HepG2 (cell line): ENCODE results near the gene PDE3A. TPM values are rescaled to one million over a fixed set of nuclear protein-coding genes. Genes with fewer than 3 reads are reported as not detected.

Experiments used
- ATF5 ChIP-seq: sonication (generic); formaldehyde crosslinking; IDR thresholded peaks from 2 replicates; pipeline ENCODE4 v1.4.0; 2020; ENCODE audit warnings: mild to moderate bottlenecking, low read depth, missing genetic modification reagents
- HMG20A ChIP-seq: IDR thresholded peaks from 2 replicates; pipeline ENCODE4 v1.6.1; 2016; ENCODE audit warnings: borderline replicate concordance
- ZFY ChIP-seq: sonication (generic); formaldehyde crosslinking; IDR thresholded peaks from 2 replicates; pipeline ENCODE4 v1.4.0; 2020; ENCODE audit warnings: missing genetic modification reagents
- ZNF382 ChIP-seq: sonication (generic); formaldehyde crosslinking; IDR thresholded peaks from 2 replicates; pipeline ENCODE4 v1.5.0; 2020; ENCODE audit warnings: missing genetic modification reagents, mild to moderate bottlenecking, borderline replicate concordance
- ZXDC ChIP-seq: sonication (generic); formaldehyde crosslinking; IDR thresholded peaks from 2 replicates; pipeline ENCODE4 v1.5.0; 2020; ENCODE audit warnings: mild to moderate bottlenecking, missing genetic modification reagents
- polyA plus RNA-seq, 8 experiments: library from polyadenylated mRNA; depleted of rRNA in 3 of 8; stranded (reverse) in 7 of 8; unstranded in 1 of 8; fragments of >200 nt; fragmentation: Illumina TruSeq in 4 of 8; extraction: Trizol in 4 of 8; gene quantifications; 2 replicates each; pipeline versions ENCODE4 v1.2.1 to v1.2.3, GENCODE V29; 2011 to 2016; ENCODE audit warnings: low read depth in 4 of 8, missing spikeins in 1 of 8, mixed read lengths in 1 of 8; ENCODE audit not compliant: insufficient read depth in 1 of 8
- total RNA-seq, 5 experiments: library from RNA; depleted of rRNA; stranded (reverse); fragments of >200 nt; fragmentation: Illumina TruSeq; extraction: Trizol; gene quantifications; 2 replicates each; pipeline ENCODE4 v1.2.3, GENCODE V29; 2016; ENCODE audit warnings: low read depth in 1 of 5
- TF ChIP-seq, protein P1 (sequence below): sonication (generic); formaldehyde crosslinking; IDR thresholded peaks from 2 replicates; pipeline ENCODE4 v1.4.0; 2020; ENCODE audit warnings: missing genetic modification reagents, borderline replicate concordance
- TF ChIP-seq, protein P2 (sequence below): sonication (generic); formaldehyde crosslinking; IDR thresholded peaks from 2 replicates; pipeline ENCODE4 v1.4.0; 2020; ENCODE audit warnings: missing genetic modification reagents, low read depth, mild to moderate bottlenecking, borderline replicate concordance
- TF ChIP-seq, protein P3 (sequence below): sonication (generic); formaldehyde crosslinking; IDR thresholded peaks from 2 replicates; pipeline ENCODE4 v1.4.0; 2020; ENCODE audit warnings: missing genetic modification reagents
- TF ChIP-seq, protein P4 (sequence below): IDR thresholded peaks from 2 replicates; pipeline ENCODE4 v1.6.1; 2016; ENCODE audit warnings: missing biosample characterization, missing genetic modification reagents, low read depth

The PDE3A gene
- total and polyA plus RNA-seq, 2 of the 13 experiments (the other 11 are each of a cell fraction or from before 2014, with no cell fraction given) = 0.77 to 1.5 TPM

GRCh38 chr12:20439626-20440025 lies 71.3 kb downstream of the PDE3A start (continued):
- TF ChIP-seq ZXDC (CRISPR knock-in tag) = no peak
- TF ChIP-seq, protein P1, sequence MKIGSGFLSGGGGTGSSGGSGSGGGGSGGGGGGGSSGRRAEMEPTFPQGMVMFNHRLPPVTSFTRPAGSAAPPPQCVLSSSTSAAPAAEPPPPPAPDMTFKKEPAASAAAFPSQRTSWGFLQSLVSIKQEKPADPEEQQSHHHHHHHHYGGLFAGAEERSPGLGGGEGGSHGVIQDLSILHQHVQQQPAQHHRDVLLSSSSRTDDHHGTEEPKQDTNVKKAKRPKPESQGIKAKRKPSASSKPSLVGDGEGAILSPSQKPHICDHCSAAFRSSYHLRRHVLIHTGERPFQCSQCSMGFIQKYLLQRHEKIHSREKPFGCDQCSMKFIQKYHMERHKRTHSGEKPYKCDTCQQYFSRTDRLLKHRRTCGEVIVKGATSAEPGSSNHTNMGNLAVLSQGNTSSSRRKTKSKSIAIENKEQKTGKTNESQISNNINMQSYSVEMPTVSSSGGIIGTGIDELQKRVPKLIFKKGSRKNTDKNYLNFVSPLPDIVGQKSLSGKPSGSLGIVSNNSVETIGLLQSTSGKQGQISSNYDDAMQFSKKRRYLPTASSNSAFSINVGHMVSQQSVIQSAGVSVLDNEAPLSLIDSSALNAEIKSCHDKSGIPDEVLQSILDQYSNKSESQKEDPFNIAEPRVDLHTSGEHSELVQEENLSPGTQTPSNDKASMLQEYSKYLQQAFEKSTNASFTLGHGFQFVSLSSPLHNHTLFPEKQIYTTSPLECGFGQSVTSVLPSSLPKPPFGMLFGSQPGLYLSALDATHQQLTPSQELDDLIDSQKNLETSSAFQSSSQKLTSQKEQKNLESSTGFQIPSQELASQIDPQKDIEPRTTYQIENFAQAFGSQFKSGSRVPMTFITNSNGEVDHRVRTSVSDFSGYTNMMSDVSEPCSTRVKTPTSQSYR (CRISPR knock-in tag) = no peak
- TF ChIP-seq, protein P2, sequence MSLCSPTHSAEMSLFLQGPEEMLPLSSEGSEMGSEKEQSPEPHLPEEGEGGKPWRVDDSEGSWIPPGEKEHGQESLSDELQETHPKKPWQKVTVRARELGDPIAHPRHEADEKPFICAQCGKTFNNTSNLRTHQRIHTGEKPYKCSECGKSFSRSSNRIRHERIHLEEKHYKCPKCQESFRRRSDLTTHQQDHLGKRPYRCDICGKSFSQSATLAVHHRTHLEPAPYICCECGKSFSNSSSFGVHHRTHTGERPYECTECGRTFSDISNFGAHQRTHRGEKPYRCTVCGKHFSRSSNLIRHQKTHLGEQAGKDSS (CRISPR knock-in tag) = no peak
- no peak for TF ChIP-seq ATF5
- TF ChIP-seq HMG20A (CRISPR knock-in tag) = no peak
- TF ChIP-seq, protein P3, sequence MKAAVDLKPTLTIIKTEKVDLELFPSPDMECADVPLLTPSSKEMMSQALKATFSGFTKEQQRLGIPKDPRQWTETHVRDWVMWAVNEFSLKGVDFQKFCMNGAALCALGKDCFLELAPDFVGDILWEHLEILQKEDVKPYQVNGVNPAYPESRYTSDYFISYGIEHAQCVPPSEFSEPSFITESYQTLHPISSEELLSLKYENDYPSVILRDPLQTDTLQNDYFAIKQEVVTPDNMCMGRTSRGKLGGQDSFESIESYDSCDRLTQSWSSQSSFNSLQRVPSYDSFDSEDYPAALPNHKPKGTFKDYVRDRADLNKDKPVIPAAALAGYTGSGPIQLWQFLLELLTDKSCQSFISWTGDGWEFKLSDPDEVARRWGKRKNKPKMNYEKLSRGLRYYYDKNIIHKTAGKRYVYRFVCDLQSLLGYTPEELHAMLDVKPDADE (CRISPR knock-in tag) = no peak
- TF ChIP-seq, protein P4, sequence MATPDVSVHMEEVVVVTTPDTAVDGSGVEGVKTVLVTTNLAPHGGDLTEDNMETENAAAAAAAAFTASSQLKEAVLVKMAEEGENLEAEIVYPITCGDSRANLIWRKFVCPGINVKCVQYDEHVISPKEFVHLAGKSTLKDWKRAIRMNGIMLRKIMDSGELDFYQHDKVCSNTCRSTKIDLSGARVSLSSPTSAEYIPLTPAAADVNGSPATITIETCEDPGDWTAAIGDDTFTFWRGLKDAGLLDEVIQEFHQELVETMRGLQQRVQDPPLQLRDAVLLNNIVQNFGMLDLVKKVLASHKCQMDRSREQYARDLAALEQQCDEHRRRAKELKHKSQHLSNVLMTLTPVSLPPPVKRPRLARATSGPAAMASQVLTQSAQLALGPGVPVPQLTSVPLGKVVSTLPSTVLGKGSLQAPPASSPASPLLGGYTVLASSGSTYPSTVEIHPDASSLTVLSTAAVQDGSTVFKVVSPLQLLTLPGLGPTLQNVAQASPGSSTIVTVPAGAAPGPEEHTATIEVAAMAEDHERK (CRISPR knock-in tag) = no peak
- TF ChIP-seq ZFY = no peak
- TF ChIP-seq ZNF382 (CRISPR knock-in tag) = no peak
